HepG2 (cell line): ENCODE measurements around the gene SEMA7A. TPM values are rescaled to one million over a fixed set of nuclear protein-coding genes. Genes with fewer than 3 reads are reported as not detected.

ENCODE experiments used
- CHD2 ChIP-seq: IDR thresholded peaks from 2 replicates; pipeline ENCODE4 v1.6.1; 2011; ENCODE audit warnings: low read depth, low read length, improper control_type of control experiment
- ETV5 ChIP-seq: IDR thresholded peaks from 2 replicates; pipeline ENCODE4 v1.6.1; 2018; ENCODE audit warnings: missing biosample characterization, missing genetic modification reagents, inconsistent platforms, borderline replicate concordance
- HMG20A ChIP-seq: IDR thresholded peaks from 2 replicates; pipeline ENCODE4 v1.6.1; 2016; ENCODE audit warnings: borderline replicate concordance
- IKZF4 ChIP-seq: sonication (generic); formaldehyde crosslinking; IDR thresholded peaks from 2 replicates; pipeline ENCODE4 v1.5.1; 2020; ENCODE audit warnings: borderline replicate concordance, mild to moderate bottlenecking, low read depth, missing genetic modification reagents; ENCODE audit errors: not compliant biosample characterization
- KAT8 ChIP-seq: IDR thresholded peaks from 2 replicates; pipeline ENCODE4 v1.6.1; 2016; ENCODE audit warnings: missing genetic modification reagents, missing compliant biosample characterization
- KLF13 ChIP-seq: sonication (generic); formaldehyde crosslinking; IDR thresholded peaks from 2 replicates; pipeline ENCODE4 v1.4.0; 2020; ENCODE audit warnings: mild to moderate bottlenecking, missing genetic modification reagents
- NCOA5 ChIP-seq: sonication (generic); formaldehyde crosslinking; IDR thresholded peaks from 2 replicates; pipeline ENCODE4 v1.4.0; 2020; ENCODE audit warnings: missing genetic modification reagents
- SSRP1 ChIP-seq: IDR thresholded peaks from 2 replicates; pipeline ENCODE4 v1.6.1; 2016; ENCODE audit warnings: control low read depth
- U2AF1 ChIP-seq: fragments of 200-400 bp; formaldehyde crosslinking; optimal IDR thresholded peaks from 2 replicates; pipeline ENCODE3; 2017; ENCODE audit warnings: mild to moderate bottlenecking, low read depth, low read length
- ZBTB2 ChIP-seq: sonication (generic); formaldehyde crosslinking; IDR thresholded peaks from 2 replicates; pipeline ENCODE4 v1.8.0; 2022; ENCODE audit warnings: low read depth, missing genetic modification reagents
- ZNF44 ChIP-seq: sonication (generic); formaldehyde crosslinking; IDR thresholded peaks from 2 replicates; pipeline ENCODE4 v1.5.1; 2020; ENCODE audit warnings: mild to moderate bottlenecking, missing genetic modification reagents
- ZNF724P ChIP-seq: sonication (generic); formaldehyde crosslinking; IDR thresholded peaks from 2 replicates; pipeline ENCODE4 v1.8.0; 2022; ENCODE audit warnings: missing genetic modification reagents, borderline replicate concordance
- ZNF749 ChIP-seq: sonication (generic); formaldehyde crosslinking; IDR thresholded peaks from 2 replicates; pipeline ENCODE4 v1.8.0; 2022; ENCODE audit warnings: mild to moderate bottlenecking, missing genetic modification reagents, moderate library complexity, borderline replicate concordance
- ZNF839 ChIP-seq: sonication (generic); formaldehyde crosslinking; IDR thresholded peaks from 2 replicates; pipeline ENCODE4 v1.4.0; 2020; ENCODE audit warnings: missing genetic modification reagents, mild to moderate bottlenecking, borderline replicate concordance
- ZXDC ChIP-seq: sonication (generic); formaldehyde crosslinking; IDR thresholded peaks from 2 replicates; pipeline ENCODE4 v1.5.0; 2020; ENCODE audit warnings: mild to moderate bottlenecking, missing genetic modification reagents
- polyA plus RNA-seq, 8 experiments: library from polyadenylated mRNA; depleted of rRNA in 3 of 8; stranded (reverse) in 7 of 8; unstranded in 1 of 8; fragments of >200 nt; fragmentation: Illumina TruSeq in 4 of 8; extraction: Trizol in 4 of 8; gene quantifications; 2 replicates each; pipeline versions ENCODE4 v1.2.1 to v1.2.3, GENCODE V29; 2011 to 2016; ENCODE audit warnings: low read depth in 4 of 8, missing spikeins in 1 of 8, mixed read lengths in 1 of 8; ENCODE audit not compliant: insufficient read depth in 1 of 8
- total RNA-seq, 5 experiments: library from RNA; depleted of rRNA; stranded (reverse); fragments of >200 nt; fragmentation: Illumina TruSeq; extraction: Trizol; gene quantifications; 2 replicates each; pipeline ENCODE4 v1.2.3, GENCODE V29; 2016; ENCODE audit warnings: low read depth in 1 of 5
- TF ChIP-seq, protein P1 (sequence below): sonication (generic); formaldehyde crosslinking; IDR thresholded peaks from 2 replicates; pipeline ENCODE4 v1.4.0; 2020; ENCODE audit warnings: missing genetic modification reagents
- TF ChIP-seq, protein P2 (sequence below): sonication (generic); formaldehyde crosslinking; IDR thresholded peaks from 2 replicates; pipeline ENCODE4 v1.4.0; 2020; ENCODE audit warnings: missing genetic modification reagents; ENCODE audit errors: not compliant biosample characterization
- TF ChIP-seq, protein P3 (sequence below): IDR thresholded peaks from 2 replicates; pipeline ENCODE4 v1.6.1; 2016; ENCODE audit warnings: low read depth, missing genetic modification reagents, missing compliant biosample characterization

Gene SEMA7A
- total and polyA plus RNA-seq, 2 of the 13 experiments (the other 11 are each of a cell fraction or from before 2014, with no cell fraction given), result 9.0 to 15.8 TPM

GRCh38 chr15:74433592-74434262 is at the start of gene SEMA7A (continued):
- TF ChIP-seq ZBTB2 (CRISPR knock-in tag) (peak; percentile 36; the same call in 1 of the 2 replicates), U2AF1 (no peak), ZNF44 (no peak), CHD2 (no peak), ZNF724P (CRISPR knock-in tag) (peak; percentile 22; the same call in 1 of the 2 replicates), ZXDC (CRISPR knock-in tag) (no peak), HMG20A (CRISPR knock-in tag) (no peak), ZNF839 (no peak), NCOA5 (no peak), ZNF749 (CRISPR knock-in tag) (no peak), KLF13 (CRISPR knock-in tag) (no peak), KAT8 (CRISPR knock-in tag) (no peak), IKZF4 (CRISPR knock-in tag) (peak; percentile 86), ETV5 (CRISPR knock-in tag) (0 out of 2 replicates have a peak, but pooled peaks have one; percentile 3), SSRP1 (CRISPR knock-in tag) (no peak)
- TF ChIP-seq, protein P1, sequence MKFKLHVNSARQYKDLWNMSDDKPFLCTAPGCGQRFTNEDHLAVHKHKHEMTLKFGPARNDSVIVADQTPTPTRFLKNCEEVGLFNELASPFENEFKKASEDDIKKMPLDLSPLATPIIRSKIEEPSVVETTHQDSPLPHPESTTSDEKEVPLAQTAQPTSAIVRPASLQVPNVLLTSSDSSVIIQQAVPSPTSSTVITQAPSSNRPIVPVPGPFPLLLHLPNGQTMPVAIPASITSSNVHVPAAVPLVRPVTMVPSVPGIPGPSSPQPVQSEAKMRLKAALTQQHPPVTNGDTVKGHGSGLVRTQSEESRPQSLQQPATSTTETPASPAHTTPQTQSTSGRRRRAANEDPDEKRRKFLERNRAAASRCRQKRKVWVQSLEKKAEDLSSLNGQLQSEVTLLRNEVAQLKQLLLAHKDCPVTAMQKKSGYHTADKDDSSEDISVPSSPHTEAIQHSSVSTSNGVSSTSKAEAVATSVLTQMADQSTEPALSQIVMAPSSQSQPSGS, result no peak
- TF ChIP-seq, protein P2, sequence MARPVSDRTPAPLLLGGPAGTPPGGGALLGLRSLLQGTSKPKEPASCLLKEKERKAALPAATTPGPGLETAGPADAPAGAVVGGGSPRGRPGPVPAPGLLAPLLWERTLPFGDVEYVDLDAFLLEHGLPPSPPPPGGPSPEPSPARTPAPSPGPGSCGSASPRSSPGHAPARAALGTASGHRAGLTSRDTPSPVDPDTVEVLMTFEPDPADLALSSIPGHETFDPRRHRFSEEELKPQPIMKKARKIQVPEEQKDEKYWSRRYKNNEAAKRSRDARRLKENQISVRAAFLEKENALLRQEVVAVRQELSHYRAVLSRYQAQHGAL (CRISPR knock-in tag), result no peak
- TF ChIP-seq, protein P3, sequence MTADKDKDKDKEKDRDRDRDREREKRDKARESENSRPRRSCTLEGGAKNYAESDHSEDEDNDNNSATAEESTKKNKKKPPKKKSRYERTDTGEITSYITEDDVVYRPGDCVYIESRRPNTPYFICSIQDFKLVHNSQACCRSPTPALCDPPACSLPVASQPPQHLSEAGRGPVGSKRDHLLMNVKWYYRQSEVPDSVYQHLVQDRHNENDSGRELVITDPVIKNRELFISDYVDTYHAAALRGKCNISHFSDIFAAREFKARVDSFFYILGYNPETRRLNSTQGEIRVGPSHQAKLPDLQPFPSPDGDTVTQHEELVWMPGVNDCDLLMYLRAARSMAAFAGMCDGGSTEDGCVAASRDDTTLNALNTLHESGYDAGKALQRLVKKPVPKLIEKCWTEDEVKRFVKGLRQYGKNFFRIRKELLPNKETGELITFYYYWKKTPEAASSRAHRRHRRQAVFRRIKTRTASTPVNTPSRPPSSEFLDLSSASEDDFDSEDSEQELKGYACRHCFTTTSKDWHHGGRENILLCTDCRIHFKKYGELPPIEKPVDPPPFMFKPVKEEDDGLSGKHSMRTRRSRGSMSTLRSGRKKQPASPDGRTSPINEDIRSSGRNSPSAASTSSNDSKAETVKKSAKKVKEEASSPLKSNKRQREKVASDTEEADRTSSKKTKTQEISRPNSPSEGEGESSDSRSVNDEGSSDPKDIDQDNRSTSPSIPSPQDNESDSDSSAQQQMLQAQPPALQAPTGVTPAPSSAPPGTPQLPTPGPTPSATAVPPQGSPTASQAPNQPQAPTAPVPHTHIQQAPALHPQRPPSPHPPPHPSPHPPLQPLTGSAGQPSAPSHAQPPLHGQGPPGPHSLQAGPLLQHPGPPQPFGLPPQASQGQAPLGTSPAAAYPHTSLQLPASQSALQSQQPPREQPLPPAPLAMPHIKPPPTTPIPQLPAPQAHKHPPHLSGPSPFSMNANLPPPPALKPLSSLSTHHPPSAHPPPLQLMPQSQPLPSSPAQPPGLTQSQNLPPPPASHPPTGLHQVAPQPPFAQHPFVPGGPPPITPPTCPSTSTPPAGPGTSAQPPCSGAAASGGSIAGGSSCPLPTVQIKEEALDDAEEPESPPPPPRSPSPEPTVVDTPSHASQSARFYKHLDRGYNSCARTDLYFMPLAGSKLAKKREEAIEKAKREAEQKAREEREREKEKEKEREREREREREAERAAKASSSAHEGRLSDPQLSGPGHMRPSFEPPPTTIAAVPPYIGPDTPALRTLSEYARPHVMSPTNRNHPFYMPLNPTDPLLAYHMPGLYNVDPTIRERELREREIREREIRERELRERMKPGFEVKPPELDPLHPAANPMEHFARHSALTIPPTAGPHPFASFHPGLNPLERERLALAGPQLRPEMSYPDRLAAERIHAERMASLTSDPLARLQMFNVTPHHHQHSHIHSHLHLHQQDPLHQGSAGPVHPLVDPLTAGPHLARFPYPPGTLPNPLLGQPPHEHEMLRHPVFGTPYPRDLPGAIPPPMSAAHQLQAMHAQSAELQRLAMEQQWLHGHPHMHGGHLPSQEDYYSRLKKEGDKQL (CRISPR knock-in tag), result no peak
